Measurements from ENCODE around the gene UGT2B11.

- TF ChIP-seq CTCF (IDR thresholded peaks at IDR 0.05; ENCODE audit: insufficient read depth, low read depth, low read length) (no peak), EZH2 (IDR thresholded peaks at IDR 0.05; ENCODE audit: insufficient read depth, low read length) (no peak)
These were observed 24.5 kb upstream of the UGT2B11 start for GRCh38 chr4:69239092-69239491.

All from astrocyte (in vitro differentiated cells and primary cell).